Prostate gland (tissue), 2 donors: Measurements from ENCODE around the gene SERPINB6. TPM values are rescaled to one million over a fixed set of nuclear protein-coding genes. Genes with fewer than 3 reads are reported as not detected.
"Not testable (repeated sequence)": the region's sequence is repeated elsewhere in the genome, so short reads cannot be mapped to it uniquely, and the experiment has no call there.

Source experiments
- DNase-seq: peaks from one replicate; pipeline ENCODE4 v3.0.0-alpha.2; 2019; ENCODE audit warnings: low spot score
- H3K27ac ChIP-seq, 2 donors: fragments of 200-600 bp; sonication (generic); 2 replicates each; pipeline ENCODE4 v1.5.1; 2017 to 2019
- H3K27me3 ChIP-seq: fragments of 200-600 bp; sonication (generic); replicated peaks from 2 replicates; pipeline ENCODE4 v1.5.1; 2019; ENCODE audit not compliant: insufficient read depth
- H3K36me3 ChIP-seq, 2 donors: fragments of 200-600 bp; sonication (generic); 1 replicate in 1 of 2; 2 replicates in 1 of 2; pipeline versions ENCODE4 v1.5.1 to v1.8.1; 2017 to 2019
- H3K4me1 ChIP-seq: fragments of 200-600 bp; sonication (generic); replicated peaks from 2 replicates; pipeline ENCODE4 v1.5.1; 2019
- H3K4me3 ChIP-seq, 2 donors: fragments of 200-600 bp; sonication (generic); 2 replicates each; pipeline ENCODE4 v1.5.1; 2017 to 2019
- H3K9me3 ChIP-seq: fragments of 200-600 bp; sonication (generic); 2 replicates; pipeline ENCODE4 v1.5.1; 2017
- POLR2A ChIP-seq: fragments of 450-650 bp; IDR thresholded peaks from one replicate; pipeline ENCODE4 v1.6.1; 2016; ENCODE audit warnings: antibody characterized with exemption, mild to moderate bottlenecking
- POLR2AphosphoS5 ChIP-seq: sonication (generic); formaldehyde crosslinking; IDR thresholded peaks from one replicate; pipeline ENCODE4 v1.6.1; 2017; ENCODE audit warnings: antibody characterized with exemption
- WGBS: methylation state at CpG from one replicate; pipeline ENCODE4 v1.1.5; 2018; 5-methylcytosine and 5-hydroxymethylcytosine counted together
- intact Hi-C: fragments of 100-400 bp; cut with DNase I; formaldehyde crosslinking; loops from one replicate; pipeline ENCODE4 v1.14.2; 2022
- total RNA-seq, 2 donors: library from RNA; depleted of rRNA; stranded (reverse); fragments of >200 nt; gene quantifications; one replicate each; pipeline ENCODE4 v1.1.0, GENCODE V29; 2016
- TF ChIP-seq, protein P1 (sequence below), 4 experiments: fragments of 200-600 bp in 2 of 4; fragments of 450-650 bp in 2 of 4; sonication (generic) in 2 of 4; IDR thresholded peaks; 1 replicate in 3 of 4; 2 replicates in 1 of 4; pipeline ENCODE4 v1.5.1; 2016 to 2019; ENCODE audit warnings: antibody characterized with exemption in 4 of 4, mild to moderate bottlenecking in 2 of 4, moderate library complexity in 2 of 4

Gene SERPINB6
- total RNA-seq, 2 donors from 2014 or later: 155 to 202 TPM

DNA sequence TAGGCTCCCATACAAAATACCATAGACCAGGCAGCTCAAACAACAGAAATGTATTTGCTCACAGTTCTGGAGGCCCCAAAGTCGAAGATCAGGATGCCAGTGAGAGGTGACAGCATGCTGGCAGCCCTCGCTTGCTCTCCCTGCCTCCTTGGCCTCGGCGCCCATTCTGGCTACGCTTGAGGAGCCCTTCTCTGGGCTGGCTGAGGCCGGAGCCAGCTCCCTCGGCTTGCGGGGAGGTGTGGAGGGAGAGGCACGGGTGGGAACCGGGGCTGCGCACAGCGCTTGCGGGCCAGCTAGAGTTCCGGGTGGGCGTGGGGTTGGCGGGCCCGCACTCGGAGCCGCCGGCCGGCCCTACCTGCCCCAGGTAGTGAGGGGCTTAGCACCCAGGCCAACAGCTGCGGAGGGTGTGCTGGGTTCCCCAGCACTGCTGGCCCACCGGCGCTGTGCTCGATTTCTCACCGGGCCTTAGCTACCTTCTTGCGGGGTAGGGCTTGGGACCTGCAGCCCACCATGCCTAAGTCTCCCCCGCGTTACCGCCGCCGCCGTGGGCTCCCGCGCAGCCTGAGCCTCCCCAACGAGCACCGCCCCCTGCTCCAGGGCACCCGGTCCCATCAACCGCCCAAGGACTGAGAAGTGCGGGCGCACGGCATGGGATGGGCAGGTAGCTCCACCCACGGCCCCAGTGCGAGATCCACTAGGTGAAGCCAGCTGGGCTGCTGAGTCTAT lies 35.6 kb downstream of the SERPINB6 start:
- 97% methylated on average over 44 of the region's 44 CpGs for WGBS
- DNase-seq: no peak
- Histone ChIP-seq H3K4me3 (no peak overlapping the region), H3K36me3 (no peaks in the 10 kb centered on the region), H3K9me3 (no peaks in the 10 kb centered on the region), H3K27ac (no peak overlapping the region), H3K27me3 (no peaks in the 10 kb centered on the region), H3K4me1 (no peaks in the 10 kb centered on the region)
- no peak for TF ChIP-seq POLR2AphosphoS5
- no peak for TF ChIP-seq POLR2A
- TF ChIP-seq, protein P1, sequence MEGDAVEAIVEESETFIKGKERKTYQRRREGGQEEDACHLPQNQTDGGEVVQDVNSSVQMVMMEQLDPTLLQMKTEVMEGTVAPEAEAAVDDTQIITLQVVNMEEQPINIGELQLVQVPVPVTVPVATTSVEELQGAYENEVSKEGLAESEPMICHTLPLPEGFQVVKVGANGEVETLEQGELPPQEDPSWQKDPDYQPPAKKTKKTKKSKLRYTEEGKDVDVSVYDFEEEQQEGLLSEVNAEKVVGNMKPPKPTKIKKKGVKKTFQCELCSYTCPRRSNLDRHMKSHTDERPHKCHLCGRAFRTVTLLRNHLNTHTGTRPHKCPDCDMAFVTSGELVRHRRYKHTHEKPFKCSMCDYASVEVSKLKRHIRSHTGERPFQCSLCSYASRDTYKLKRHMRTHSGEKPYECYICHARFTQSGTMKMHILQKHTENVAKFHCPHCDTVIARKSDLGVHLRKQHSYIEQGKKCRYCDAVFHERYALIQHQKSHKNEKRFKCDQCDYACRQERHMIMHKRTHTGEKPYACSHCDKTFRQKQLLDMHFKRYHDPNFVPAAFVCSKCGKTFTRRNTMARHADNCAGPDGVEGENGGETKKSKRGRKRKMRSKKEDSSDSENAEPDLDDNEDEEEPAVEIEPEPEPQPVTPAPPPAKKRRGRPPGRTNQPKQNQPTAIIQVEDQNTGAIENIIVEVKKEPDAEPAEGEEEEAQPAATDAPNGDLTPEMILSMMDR (IDR thresholded peaks at IDR 0.05): no peak
- intact Hi-C loops: no loop called here

DNA sequence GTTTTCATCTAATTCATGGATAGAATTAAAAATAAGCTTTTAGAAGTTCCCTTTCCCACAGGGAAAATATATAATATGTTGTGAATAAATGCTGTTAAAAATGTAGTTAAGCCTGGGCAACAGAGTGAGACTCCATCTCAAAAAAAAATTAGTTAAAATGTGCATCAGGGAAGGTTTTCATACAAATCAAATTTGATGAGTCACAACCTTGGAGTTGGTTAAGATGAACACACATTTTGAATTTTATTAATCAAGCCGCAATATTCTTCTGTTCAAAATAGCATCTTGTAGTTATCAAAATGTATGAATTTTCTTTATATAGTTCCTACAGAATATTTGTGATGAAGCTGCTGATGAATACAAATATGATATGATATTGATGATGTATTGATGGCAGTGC lies 37.3 kb downstream of the SERPINB6 start:
- intact Hi-C loops: loop anchor here (5.0 kb wide), 1 partner anchor 142 kb away; no protein-coding TSS in a partner anchor
- no peak overlapping the region for H3K4me3 ChIP-seq

DNA sequence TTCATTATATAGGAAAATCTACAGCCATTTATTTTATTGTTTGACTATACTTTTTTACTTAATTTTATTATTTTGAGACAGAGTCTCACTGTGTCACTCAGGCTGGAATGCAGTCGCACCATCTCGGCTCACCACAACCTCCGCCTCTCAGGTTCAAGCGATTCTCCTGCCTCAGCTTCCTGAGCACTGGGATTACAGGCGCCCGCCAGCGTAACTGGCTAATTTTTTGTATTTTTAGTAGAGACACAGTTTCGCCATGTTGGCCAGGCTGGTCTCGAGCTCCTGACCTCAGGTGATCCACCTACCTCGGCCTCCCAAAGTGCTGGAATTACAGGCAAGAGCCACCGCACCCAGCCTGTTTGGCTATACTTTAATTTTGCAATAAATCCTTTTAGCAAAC lies 38.5 kb downstream of the SERPINB6 start:
- not testable (repeated sequence) for H3K27me3 ChIP-seq, H3K36me3 ChIP-seq, H3K27ac ChIP-seq, H3K4me3 ChIP-seq, H3K9me3 ChIP-seq, DNase-seq, H3K4me1 ChIP-seq
- 67% methylated on average over 11 of the region's 11 CpGs for WGBS
- intact Hi-C loops: loop anchor here (1.0 to 5.0 kb wide), 2 partner anchors 87 to 141 kb away; no protein-coding TSS in a partner anchor

More for the DNA sequence above, 37.3 kb downstream of the SERPINB6 start:
- no peak for TF ChIP-seq POLR2A
- TF ChIP-seq, protein P1 (IDR thresholded peaks at IDR 0.05): no peak
- no peak for TF ChIP-seq POLR2AphosphoS5
- no peaks in the 10 kb centered on the region for H3K4me1 ChIP-seq
- H3K27me3 ChIP-seq: no peaks in the 10 kb centered on the region
- no peak overlapping the region for H3K27ac ChIP-seq
- WGBS: 97% methylated on average over 1 of the region's 1 CpG
- no peaks in the 10 kb centered on the region for H3K9me3 ChIP-seq
- DNase-seq: no peak
- H3K36me3 ChIP-seq: no peaks in the 10 kb centered on the region

DNA sequence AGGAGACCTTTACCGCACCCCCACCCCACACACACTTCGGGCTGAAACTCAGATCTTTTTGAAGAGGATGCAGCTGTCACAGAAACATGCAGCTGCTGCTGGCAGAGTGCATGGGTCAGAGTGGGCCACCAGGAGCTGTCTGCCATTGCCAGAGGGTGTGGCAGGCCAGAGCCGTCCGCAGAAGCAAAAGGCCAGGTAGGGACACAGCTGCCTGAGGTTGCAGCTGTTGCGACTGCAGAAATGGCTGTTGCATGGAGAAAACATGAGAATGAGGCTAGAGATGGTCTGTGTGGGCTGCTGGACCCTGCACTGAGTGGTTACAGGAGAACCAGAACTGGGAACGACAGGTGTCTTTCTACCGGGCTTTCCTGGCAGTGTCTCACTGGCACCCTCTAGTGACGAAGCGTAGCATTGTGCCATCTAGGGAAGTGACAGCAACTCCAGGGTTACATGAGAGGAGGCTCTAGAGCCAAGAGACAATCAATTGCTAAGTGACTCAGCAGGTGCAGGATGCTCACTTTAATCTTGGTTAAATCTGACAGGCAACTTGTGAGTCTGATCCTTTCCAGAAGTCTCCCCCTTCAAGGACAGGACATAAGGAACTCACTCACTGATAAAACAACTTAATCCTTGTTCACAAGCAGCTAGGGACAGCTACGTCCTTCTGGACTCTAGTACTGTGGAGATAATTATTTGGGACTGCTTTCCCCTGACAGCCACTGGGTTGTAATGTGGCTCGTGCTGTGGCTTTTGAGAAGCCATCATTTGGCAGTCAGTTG lies 39.2 kb downstream of the SERPINB6 start:
- TF ChIP-seq POLR2A (no peak), POLR2AphosphoS5 (peak; percentile 37)
- TF ChIP-seq, protein P1 (IDR thresholded peaks at IDR 0.05): peak; percentile 79 to 89 (median 83)
- Histone ChIP-seq H3K27me3 (no peaks in the 10 kb centered on the region), H3K4me3 (no peak overlapping the region), H3K9me3 (no peaks in the 10 kb centered on the region), H3K27ac (no peak overlapping the region), H3K36me3 (no peaks in the 10 kb centered on the region), H3K4me1 (no peaks in the 10 kb centered on the region)
- 21% methylated on average over 11 of the region's 11 CpGs for WGBS
- intact Hi-C loops: loop anchor here (1.0 to 5.0 kb wide), 2 partner anchors 86 to 140 kb away; no protein-coding TSS in a partner anchor
- peak; percentile 74 for DNase-seq

DNA sequence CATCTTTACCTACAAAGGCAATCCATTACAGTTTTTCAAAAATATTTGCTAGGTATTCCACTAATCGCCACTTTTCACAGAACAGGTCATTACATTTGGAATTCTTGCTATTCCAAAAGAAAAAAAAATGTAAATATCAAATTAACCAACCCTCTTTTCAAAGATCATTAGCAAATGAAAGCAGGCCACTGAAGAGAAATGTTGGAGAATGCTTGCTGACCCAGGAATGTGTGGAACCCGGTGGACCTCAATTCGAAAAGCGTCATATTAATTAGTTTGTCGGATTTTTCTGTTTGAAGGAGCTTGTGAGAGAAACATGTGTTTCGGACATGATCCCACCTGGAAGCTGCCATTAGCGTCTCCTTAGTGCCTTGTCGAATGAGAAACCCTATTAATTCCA lies 40.3 kb downstream of the SERPINB6 start:
- no peaks in the 10 kb centered on the region for H3K4me1 ChIP-seq
- H3K4me3 ChIP-seq: no peak overlapping the region
- no peaks in the 10 kb centered on the region for H3K9me3 ChIP-seq
- H3K27ac ChIP-seq: no peak overlapping the region
- TF ChIP-seq POLR2A (no peak), POLR2AphosphoS5 (no peak)
- TF ChIP-seq, protein P1 (IDR thresholded peaks at IDR 0.05): no peak
- no peak for DNase-seq
- WGBS: 89% methylated on average over 8 of the region's 8 CpGs
- no peaks in the 10 kb centered on the region for H3K36me3 ChIP-seq
- no peaks in the 10 kb centered on the region for H3K27me3 ChIP-seq
- intact Hi-C loops: loop anchor here (5.0 kb wide), 1 partner anchor 139 kb away; no protein-coding TSS in a partner anchor

DNA sequence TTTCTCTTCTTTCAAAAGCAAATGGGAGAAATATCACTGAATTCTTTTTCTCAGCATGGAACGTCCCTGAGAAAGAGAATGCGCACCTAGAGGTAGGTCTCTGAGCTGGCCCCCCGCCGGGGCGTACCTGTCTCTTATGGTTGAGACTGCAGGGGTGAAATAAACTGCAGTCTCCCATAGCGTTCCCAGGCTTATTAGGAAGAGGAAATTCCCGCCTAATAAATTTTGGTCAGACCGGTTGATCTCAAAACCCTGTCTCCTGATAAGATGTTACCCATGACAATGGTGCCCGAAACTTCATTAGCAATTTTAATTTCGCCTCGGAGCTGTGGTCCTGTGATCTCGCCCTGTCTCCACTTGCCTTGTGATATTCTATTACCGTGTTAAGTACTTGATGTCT lies 43.4 kb downstream of the SERPINB6 start:
- 77% methylated on average over 13 of the region's 13 CpGs for WGBS
- not testable (repeated sequence) for DNase-seq, H3K27ac ChIP-seq

DNA sequence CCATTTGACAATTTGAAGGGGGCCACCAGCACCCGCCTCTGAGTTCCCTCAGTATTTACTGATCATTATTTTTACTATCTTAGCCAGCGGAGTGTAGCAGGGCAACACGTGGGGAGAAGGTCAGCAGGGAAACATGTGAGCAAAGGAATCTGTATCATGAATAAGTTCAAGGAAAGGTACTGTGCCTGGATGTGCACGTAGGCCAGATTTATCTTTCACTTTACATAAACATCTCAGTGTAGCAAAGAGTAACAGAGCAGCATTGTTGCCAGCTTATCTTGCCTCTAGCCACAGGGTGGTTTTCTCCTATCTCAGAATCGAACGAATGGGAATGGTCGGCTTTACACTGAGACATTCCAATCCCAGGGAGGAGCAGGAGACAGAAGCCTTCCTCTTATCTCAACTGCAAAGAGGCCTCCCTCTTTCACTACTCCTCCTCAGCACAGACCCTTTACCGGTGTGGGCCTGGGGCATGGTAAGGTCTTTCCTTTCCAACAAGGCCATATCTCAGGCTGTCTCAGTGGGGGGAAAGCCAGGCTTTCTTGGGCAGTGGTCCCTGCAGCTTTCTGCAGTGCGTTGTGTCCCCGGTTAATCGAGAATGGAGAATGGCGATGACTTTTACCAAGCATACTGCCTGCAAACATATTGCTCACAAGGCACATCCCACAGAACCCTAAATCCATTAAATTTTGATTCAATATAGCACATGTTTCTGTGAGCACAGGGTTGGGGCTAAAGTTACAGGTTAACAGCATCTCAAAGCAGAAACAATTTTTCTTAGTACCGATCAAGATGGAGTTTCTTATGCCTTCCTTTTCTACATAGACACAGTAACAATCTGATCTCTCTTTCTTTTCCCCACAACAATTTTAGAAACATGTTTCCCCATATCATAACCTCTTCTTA lies 45.3 kb downstream of the SERPINB6 start:
- H3K36me3 ChIP-seq, H3K27ac ChIP-seq, H3K4me3 ChIP-seq, H3K27me3 ChIP-seq, H3K9me3 ChIP-seq, DNase-seq, H3K4me1 ChIP-seq, intact Hi-C loops: not testable (repeated sequence)
- 59% methylated on average over 13 of the region's 13 CpGs for WGBS

More for the DNA sequence above, 43.4 kb downstream of the SERPINB6 start:
- H3K9me3 ChIP-seq, H3K27me3 ChIP-seq, H3K4me1 ChIP-seq, H3K36me3 ChIP-seq, intact Hi-C loops, H3K4me3 ChIP-seq: not testable (repeated sequence)
